ENCODE data around the gene E2F2.
"Not testable (repeated sequence)": the region's sequence is repeated elsewhere in the genome, so short reads cannot be mapped to it uniquely, and the experiment has no call there.

E2F2 gene

DNA sequence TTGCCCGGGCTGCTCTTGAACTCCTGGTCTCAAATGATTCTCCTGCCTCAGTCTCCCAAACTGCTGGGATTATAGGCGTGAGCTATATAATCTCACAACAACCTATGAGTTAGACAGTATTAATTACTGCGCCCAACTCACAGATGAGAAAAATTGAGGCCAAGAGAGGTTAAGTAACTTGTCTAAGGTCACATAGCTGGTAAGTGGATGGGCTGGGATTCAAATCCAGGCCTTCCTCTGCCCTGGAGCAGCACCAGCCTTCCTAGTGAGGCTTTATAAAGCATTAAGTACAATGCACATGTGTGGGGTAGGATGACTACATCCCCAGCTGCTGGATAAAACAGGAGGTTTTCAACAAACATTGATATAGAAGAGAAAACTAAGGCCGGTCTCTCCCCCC is 15.1 kb downstream of the E2F2 start:
- TF ChIP-seq, protein P1, sequence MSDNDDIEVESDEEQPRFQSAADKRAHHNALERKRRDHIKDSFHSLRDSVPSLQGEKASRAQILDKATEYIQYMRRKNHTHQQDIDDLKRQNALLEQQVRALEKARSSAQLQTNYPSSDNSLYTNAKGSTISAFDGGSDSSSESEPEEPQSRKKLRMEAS (IDR thresholded peaks at IDR 0.05; ENCODE audit: low read depth, low read length), result no peak
- no peak for TF ChIP-seq POLR2A (IDR thresholded peaks at IDR 0.05; ENCODE audit: extremely low read depth, insufficient read length)
- no peak for TF ChIP-seq MYC (IDR thresholded peaks at IDR 0.05; ENCODE audit: low read depth, low read length)
- TF ChIP-seq, protein P2, sequence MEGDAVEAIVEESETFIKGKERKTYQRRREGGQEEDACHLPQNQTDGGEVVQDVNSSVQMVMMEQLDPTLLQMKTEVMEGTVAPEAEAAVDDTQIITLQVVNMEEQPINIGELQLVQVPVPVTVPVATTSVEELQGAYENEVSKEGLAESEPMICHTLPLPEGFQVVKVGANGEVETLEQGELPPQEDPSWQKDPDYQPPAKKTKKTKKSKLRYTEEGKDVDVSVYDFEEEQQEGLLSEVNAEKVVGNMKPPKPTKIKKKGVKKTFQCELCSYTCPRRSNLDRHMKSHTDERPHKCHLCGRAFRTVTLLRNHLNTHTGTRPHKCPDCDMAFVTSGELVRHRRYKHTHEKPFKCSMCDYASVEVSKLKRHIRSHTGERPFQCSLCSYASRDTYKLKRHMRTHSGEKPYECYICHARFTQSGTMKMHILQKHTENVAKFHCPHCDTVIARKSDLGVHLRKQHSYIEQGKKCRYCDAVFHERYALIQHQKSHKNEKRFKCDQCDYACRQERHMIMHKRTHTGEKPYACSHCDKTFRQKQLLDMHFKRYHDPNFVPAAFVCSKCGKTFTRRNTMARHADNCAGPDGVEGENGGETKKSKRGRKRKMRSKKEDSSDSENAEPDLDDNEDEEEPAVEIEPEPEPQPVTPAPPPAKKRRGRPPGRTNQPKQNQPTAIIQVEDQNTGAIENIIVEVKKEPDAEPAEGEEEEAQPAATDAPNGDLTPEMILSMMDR (IDR thresholded peaks at IDR 0.05; ENCODE audit: low read depth, low read length), result no peak
- H3K4me3 ChIP-seq (ENCODE audit: low read depth, low read length), result no peak overlapping the region
- no peak for DNase-seq (ENCODE audit: low read depth)

DNA sequence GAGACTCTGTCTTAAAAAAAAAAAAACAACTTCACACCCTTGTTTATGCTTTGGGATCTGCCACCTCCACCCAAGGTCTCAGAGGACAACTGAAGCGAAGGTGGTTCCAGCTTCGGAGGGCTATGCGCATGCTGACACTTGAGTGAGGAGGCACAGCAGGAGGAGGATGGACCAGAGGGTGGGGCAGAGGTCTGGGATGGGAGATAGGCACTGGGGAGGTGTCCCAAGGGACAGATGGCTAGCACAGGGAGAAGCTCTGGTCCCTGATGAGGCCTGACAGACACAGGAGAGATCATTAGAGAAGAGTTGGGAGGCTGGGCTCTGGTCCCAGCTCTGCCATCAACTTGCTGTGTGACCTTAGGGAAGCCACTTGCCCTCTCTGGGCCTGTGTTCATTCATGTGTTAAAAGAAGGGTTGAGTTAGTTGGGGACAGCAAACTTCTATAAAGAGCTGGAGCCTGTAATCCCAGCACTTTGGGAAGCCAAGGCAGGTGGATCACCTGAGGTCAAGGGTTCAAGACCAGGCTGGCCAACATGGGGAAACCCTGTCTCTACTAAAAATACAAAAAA is 16.8 kb downstream of the E2F2 start:
- TF ChIP-seq, protein P2 (IDR thresholded peaks at IDR 0.05; ENCODE audit: low read depth, low read length), result no peak
- TF ChIP-seq, protein P1 (IDR thresholded peaks at IDR 0.05; ENCODE audit: low read depth, low read length), result no peak
- TF ChIP-seq MYC (IDR thresholded peaks at IDR 0.05; ENCODE audit: low read depth, low read length) (no peak), POLR2A (IDR thresholded peaks at IDR 0.05; ENCODE audit: extremely low read depth, insufficient read length) (no peak)
- no peak for DNase-seq (ENCODE audit: low read depth)
- H3K4me3 ChIP-seq (ENCODE audit: low read depth, low read length), result no peak overlapping the region

DNA sequence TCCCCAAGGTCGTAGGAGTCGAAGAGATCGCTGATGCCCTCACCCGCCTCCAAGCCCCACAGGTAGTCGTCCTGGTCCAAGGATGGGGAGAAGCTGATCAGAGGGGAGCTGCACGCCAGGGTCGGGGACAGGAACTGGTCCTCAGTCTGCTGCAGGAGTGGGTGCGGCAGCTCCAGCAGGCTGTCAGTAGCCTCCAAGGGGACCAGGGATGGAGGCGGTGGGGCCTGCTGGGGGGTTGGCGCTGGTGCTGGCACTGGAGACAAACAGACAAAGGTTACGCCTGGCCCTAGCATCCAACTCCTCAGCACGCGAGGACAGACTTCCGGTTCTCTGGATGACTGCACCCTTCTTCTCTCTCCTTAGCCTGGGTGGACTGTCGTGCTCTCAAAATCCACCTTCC is 21.1 kb downstream of the E2F2 start:
- TF ChIP-seq POLR2A (IDR thresholded peaks at IDR 0.05; ENCODE audit: extremely low read depth, insufficient read length), result no peak
- no peak for TF ChIP-seq MYC (IDR thresholded peaks at IDR 0.05; ENCODE audit: low read depth, low read length)
- TF ChIP-seq, protein P1 (IDR thresholded peaks at IDR 0.05; ENCODE audit: low read depth, low read length), result no peak
- TF ChIP-seq, protein P2 (IDR thresholded peaks at IDR 0.05; ENCODE audit: low read depth, low read length), result no peak
- no peak for DNase-seq (ENCODE audit: low read depth)
- no peak overlapping the region for H3K4me3 ChIP-seq (ENCODE audit: low read depth, low read length)

DNA sequence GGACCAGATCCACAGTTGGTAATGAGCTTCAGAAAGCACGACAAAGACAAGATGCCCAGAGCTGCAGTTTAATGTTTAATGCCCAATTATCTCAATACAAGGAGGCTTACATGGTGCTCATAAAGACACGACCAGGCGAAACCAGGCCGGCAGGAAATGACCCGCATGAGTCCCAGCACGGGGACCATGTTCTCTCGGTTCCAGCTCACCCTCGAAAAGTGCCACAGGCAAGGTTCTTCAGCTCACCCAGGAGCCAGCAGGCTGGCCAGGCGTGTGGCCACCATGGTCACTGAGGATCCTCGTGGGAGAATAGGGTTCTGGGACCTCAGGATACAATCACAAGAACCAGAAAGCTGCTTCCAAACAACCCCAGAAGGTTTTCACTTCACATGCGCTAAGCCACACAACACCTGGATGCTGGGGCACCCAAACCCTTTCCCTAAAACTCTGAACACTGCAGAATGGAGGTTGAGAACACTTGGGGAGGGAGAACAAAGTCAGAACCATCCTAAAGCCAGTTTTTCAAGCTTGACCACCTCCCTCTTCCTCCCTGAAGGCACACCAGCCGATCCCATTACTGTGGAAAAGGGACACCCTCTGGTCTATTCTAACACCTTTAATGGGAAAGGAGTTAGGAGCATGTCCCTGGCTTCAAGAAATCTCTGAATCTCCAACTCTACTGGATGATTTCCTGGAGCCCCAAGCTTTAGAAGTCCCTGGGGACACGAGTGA is 24.5 kb downstream of the E2F2 start:
- DNase-seq (ENCODE audit: low read depth), result no peak
- TF ChIP-seq MYC (IDR thresholded peaks at IDR 0.05; ENCODE audit: low read depth, low read length), result no peak
- TF ChIP-seq, protein P1 (IDR thresholded peaks at IDR 0.05; ENCODE audit: low read depth, low read length), result no peak
- TF ChIP-seq, protein P2 (IDR thresholded peaks at IDR 0.05; ENCODE audit: low read depth, low read length), result no peak
- no peak for TF ChIP-seq POLR2A (IDR thresholded peaks at IDR 0.05; ENCODE audit: extremely low read depth, insufficient read length)
- H3K4me3 ChIP-seq (ENCODE audit: low read depth, low read length), result no peak overlapping the region

DNA sequence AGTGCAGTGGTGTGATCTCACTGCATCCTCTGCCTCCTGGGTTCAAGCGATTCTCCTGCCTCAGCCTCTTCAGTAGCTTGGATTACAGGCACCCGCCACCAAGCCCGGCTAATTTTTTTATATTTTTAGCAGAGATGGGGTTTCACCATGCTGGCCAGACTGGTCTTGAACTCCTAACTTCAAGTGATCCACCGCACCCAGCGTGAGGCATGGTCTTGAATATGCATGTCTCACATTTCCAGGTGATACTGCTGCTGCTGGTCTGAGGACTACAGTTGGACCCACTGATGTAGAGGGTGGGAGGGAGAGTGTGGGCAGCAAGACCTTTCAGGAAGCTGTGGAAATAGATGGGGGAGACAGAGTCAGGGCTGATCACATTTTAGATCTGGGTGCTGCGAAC is 25.2 kb downstream of the E2F2 start:
- DNase-seq (ENCODE audit: low read depth), result no peak
- TF ChIP-seq MYC (IDR thresholded peaks at IDR 0.05; ENCODE audit: low read depth, low read length), result no peak
- TF ChIP-seq, protein P2 (IDR thresholded peaks at IDR 0.05; ENCODE audit: low read depth, low read length), result no peak
- TF ChIP-seq POLR2A (IDR thresholded peaks at IDR 0.05; ENCODE audit: extremely low read depth, insufficient read length), result no peak
- TF ChIP-seq, protein P1 (IDR thresholded peaks at IDR 0.05; ENCODE audit: low read depth, low read length), result no peak
- H3K4me3 ChIP-seq (ENCODE audit: low read depth, low read length), result no peak overlapping the region

DNA sequence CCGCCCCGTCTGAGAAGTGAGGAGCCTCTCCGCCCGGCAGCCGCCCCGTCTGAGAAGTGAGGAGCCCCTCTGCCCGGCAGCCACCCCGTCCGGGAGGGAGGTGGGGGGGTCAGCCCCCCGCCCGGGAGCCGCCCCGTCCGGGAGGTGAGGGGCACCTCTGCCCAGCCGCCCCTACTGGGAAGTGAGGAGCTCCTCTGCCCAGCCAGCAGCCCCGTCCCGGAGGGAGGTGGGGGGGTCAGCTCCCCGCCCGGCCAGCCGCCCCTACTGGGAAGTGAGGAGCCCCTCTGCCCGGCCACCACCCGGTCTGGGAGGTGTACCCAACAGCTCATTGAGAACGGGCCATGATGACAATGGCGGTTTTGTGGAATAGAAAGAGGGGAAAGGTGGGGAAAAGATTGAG is 26.9 kb downstream of the E2F2 start:
- not testable (repeated sequence) for DNase-seq (ENCODE audit: low read depth); H3K4me3 ChIP-seq (ENCODE audit: low read depth, low read length)
